Lower lobe of right lung (tissue), 2 donors: ENCODE measurements around the gene FYB1. TPM values are rescaled to one million over a fixed set of nuclear protein-coding genes. Genes with fewer than 3 reads are reported as not detected.

Experiments used
- ATAC-seq, 2 donors: fragments of 200-7000 bp; cut with Tn5 transposase; one replicate each; pipeline ENCODE4 v1.9.1; 2020 to 2022; ENCODE audit warnings: mild to moderate bottlenecking in 2 of 2, moderate library complexity in 2 of 2
- DNase-seq: peaks from one replicate; pipeline ENCODE4 v3.0.0-alpha.2; 2020
- H3K27ac ChIP-seq: fragments of 200-600 bp; one replicate; pipeline ENCODE4 v1.8.0; 2022
- H3K27me3 ChIP-seq: fragments of 200-600 bp; one replicate; pipeline ENCODE4 v1.8.0; 2022; ENCODE audit warnings: low read depth
- H3K36me3 ChIP-seq: fragments of 200-600 bp; one replicate; pipeline ENCODE4 v1.8.0; 2022; ENCODE audit warnings: mild to moderate bottlenecking
- H3K4me1 ChIP-seq: fragments of 200-600 bp; one replicate; pipeline ENCODE4 v1.8.0; 2022
- H3K4me3 ChIP-seq: fragments of 200-600 bp; one replicate; pipeline ENCODE4 v1.8.0; 2022; ENCODE audit warnings: mild to moderate bottlenecking
- H3K9me3 ChIP-seq: fragments of 200-600 bp; one replicate; pipeline ENCODE4 v1.8.0; 2022
- intact Hi-C: fragments of 100-400 bp; cut with DNase I; formaldehyde crosslinking; loops from one replicate; pipeline ENCODE4 v1.11.0; 2022
- total RNA-seq: library from RNA; stranded (reverse); fragmentation: NEBNext Ultra II Directional; extraction: Animal tissue kit (Norgen Biotek cat#: 25700); gene quantifications from one replicate; pipeline ENCODE4 v1.2.1, GENCODE V29; 2021
- TF ChIP-seq, protein P1 (sequence below): fragments of 200-600 bp; IDR thresholded peaks from one replicate; pipeline ENCODE4 v1.8.0; 2022; ENCODE audit warnings: antibody characterized with exemption, mild to moderate bottlenecking
- donor health status: DM: no; HTN: yes; CAD: no; lungs with severe emphysema.

The FYB1 gene
- total RNA-seq, 1 donor from 2014 or later = 51.0 TPM

DNA sequence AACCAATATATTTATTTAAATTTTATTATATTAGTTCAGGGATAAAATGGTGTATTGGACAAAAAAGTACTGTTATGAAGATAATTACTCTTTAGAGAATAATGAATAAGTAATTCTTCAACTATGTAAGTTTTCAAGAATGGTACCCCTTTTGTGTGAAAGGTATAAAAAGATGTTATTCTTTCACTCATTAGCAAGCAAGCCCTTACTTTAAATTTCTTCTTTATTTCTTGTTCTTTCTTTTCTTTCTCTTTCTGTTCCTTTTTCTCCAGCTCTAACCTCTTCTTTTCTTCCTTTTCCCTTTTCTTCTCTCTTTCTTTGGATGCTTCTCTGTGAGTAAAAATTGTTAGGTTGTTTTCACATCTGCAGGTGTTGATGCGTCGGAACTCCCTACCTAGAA is 82.0 kb downstream of the FYB1 start:
- peaks cover 5% of the 10 kb centered on the region for H3K36me3 ChIP-seq
- TF ChIP-seq, protein P1, sequence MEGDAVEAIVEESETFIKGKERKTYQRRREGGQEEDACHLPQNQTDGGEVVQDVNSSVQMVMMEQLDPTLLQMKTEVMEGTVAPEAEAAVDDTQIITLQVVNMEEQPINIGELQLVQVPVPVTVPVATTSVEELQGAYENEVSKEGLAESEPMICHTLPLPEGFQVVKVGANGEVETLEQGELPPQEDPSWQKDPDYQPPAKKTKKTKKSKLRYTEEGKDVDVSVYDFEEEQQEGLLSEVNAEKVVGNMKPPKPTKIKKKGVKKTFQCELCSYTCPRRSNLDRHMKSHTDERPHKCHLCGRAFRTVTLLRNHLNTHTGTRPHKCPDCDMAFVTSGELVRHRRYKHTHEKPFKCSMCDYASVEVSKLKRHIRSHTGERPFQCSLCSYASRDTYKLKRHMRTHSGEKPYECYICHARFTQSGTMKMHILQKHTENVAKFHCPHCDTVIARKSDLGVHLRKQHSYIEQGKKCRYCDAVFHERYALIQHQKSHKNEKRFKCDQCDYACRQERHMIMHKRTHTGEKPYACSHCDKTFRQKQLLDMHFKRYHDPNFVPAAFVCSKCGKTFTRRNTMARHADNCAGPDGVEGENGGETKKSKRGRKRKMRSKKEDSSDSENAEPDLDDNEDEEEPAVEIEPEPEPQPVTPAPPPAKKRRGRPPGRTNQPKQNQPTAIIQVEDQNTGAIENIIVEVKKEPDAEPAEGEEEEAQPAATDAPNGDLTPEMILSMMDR = no peak
- intact Hi-C loops = no loop called here
- no peak overlapping the region for H3K27ac ChIP-seq
- no peak overlapping the region for H3K4me3 ChIP-seq
- no peaks in the 10 kb centered on the region for H3K9me3 ChIP-seq
- ATAC-seq (no peak), DNase-seq (no peak)
- no peaks in the 10 kb centered on the region for H3K27me3 ChIP-seq
- no peaks in the 10 kb centered on the region for H3K4me1 ChIP-seq

DNA sequence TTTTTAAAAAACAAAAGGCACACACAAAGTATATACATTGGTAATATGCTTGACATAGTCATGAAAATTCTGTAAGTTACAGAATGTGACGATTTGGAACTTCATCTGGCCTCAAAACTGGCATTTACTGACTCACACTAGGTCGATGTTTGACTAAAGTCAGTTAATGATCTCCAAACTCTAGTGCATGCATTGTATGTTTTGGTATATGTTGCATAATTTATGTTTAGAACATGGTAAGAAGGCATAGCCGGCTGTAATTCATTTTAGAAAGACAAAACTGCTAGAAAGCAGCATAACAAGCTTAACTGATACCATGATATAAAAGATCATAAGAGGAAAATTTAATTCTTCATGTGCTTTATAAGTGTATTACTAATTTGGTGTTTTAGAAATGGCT is 86.6 kb downstream of the FYB1 start:
- no peak for DNase-seq
- H3K4me3 ChIP-seq = no peak overlapping the region
- intact Hi-C loops = no loop called here
- no peaks in the 10 kb centered on the region for H3K36me3 ChIP-seq
- no peaks in the 10 kb centered on the region for H3K4me1 ChIP-seq
- H3K27ac ChIP-seq = no peak overlapping the region
- TF ChIP-seq, protein P1 = no peak
- no peak for ATAC-seq
- H3K27me3 ChIP-seq = no peaks in the 10 kb centered on the region
- no peaks in the 10 kb centered on the region for H3K9me3 ChIP-seq

DNA sequence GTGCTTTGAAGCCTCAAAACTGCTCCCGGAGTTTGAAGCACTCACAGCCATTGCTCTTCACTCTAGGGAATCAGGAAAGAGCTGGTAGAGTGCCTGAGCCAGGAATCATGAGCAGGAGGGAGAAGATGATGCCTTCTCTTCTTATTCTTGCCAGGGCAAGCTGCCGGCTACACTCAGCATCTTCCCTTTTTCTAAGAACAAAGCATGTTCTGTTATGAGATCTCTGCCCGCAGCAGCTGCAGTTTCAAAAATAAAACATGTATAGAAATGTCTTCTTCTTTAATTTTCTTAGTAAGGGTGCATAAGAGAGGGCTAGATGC is 87.3 kb downstream of the FYB1 start:
- ATAC-seq (no peak), DNase-seq (no peak)
- TF ChIP-seq, protein P1 = no peak
- Histone ChIP-seq H3K4me3 (no peak overlapping the region), H3K9me3 (no peaks in the 10 kb centered on the region), H3K4me1 (no peaks in the 10 kb centered on the region), H3K36me3 (no peaks in the 10 kb centered on the region), H3K27ac (no peak overlapping the region), H3K27me3 (no peaks in the 10 kb centered on the region)
- intact Hi-C loops = no loop called here

DNA sequence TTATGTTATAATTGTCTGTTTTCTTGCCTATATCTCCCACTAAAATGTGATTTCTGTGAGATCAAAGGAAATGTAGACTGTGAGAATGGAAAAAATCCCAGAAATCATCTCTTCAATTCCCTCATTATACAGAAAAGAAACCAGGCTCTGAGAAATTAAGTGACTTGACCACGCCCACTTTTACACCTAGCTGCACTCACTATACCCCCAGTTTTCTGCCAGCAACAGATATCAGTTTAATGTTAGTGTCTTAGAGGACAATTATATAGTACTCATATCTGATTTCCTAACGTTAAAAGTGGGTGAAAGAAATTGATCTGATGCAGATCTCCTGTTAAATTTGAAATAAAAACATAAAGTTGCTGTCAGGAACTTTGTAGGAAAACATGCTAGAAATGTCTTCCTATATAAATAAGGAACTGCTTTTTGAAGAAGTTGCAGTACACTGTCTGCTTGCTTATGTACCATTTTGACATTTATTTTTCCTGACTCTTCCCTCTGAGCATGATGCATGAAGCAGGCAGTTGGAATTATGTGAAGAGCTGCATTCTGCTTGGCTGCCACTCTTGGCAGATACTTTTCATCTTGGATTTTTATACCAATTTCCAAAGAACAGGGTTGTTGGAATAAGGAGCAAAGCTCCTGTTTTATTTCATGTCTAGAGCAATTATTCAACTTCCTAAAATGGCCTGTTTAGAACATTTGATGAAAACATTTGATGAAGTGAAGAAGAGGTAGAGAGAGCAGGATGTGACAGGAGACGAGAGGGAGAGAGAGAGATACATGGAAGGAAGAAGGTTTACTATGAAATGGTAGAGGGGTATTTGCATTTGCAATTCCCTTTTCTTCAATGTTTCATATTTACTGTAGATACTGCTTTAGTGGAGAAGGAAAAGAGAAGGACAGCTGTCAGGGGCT is 87.9 kb downstream of the FYB1 start:
- ATAC-seq (no peak), DNase-seq (no peak)
- H3K9me3 ChIP-seq = no peaks in the 10 kb centered on the region
- no peaks in the 10 kb centered on the region for H3K36me3 ChIP-seq
- intact Hi-C loops = no loop called here
- no peaks in the 10 kb centered on the region for H3K4me1 ChIP-seq
- TF ChIP-seq, protein P1 = no peak
- H3K4me3 ChIP-seq = no peak overlapping the region
- H3K27me3 ChIP-seq = no peaks in the 10 kb centered on the region
- H3K27ac ChIP-seq = no peak overlapping the region

DNA sequence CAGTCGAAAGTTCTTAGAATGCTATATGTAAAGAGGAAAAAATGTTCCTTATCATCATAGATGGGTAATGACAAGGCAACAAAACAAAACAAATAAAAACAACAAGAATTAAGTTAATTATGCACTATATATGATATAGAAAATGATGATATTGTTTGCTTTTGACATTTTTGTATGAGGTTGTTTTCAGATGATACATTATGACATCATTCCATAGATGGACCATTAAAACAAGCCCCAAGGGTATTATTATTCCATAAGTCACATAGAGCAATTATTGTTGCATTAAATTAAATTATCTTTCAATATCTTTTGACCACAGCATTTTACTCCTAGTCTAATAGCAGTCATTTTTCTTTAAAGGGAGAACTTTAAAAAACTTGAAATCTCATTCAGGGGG is 88.6 kb downstream of the FYB1 start:
- Histone ChIP-seq H3K4me1 (no peaks in the 10 kb centered on the region), H3K27me3 (no peaks in the 10 kb centered on the region), H3K27ac (no peak overlapping the region), H3K4me3 (no peak overlapping the region), H3K36me3 (no peaks in the 10 kb centered on the region), H3K9me3 (no peaks in the 10 kb centered on the region)
- TF ChIP-seq, protein P1 = no peak
- no peak for DNase-seq
- no peak for ATAC-seq
- intact Hi-C loops = no loop called here
